ENCODE measurements around the gene KCNT1. TPM values are rescaled to one million over a fixed set of nuclear protein-coding genes. Genes with fewer than 3 reads are reported as not detected.

Gene KCNT1
- total RNA-seq, 1 experiment from 2014 or later, result not detected

- Histone ChIP-seq H3K27me3 (replicated peaks; ENCODE audit: insufficient read depth, low read depth, low read length, poor library complexity) (no peaks in the 10 kb centered on the region), H3K36me3 (ENCODE audit: insufficient read depth, low read length, poor library complexity, severe bottlenecking) (no peaks in the 10 kb centered on the region), H3K4me3 (ENCODE audit: low read depth, low read length, poor library complexity, severe bottlenecking) (no peak overlapping the region), H3K27ac (ENCODE audit: low read depth, low read length, poor library complexity, severe bottlenecking) (no peak overlapping the region), H3K9me3 (ENCODE audit: low read depth, low read length, poor library complexity, severe bottlenecking) (no peaks in the 10 kb centered on the region), H3K4me1 (ENCODE audit: insufficient read depth, low read length, poor library complexity, severe bottlenecking) (no peaks in the 10 kb centered on the region)
- ChIA-PET POLR2A (ENCODE audit: low non-redundant PET) (no interaction called here), CTCF (interaction anchor here (0.5 kb wide), 1 partner anchor 403 kb away, joined by 3 read pairs; no protein-coding TSS in a partner anchor)
- BruUV-seq (replicated peaks), result no TSS peak
- intact Hi-C loops (cut with micrococcal nuclease; ENCODE audit: unreplicated experiment), result no loop called here
- DNase-seq (ENCODE audit: low spot score), result no peak
- TF ChIP-seq, protein P1, sequence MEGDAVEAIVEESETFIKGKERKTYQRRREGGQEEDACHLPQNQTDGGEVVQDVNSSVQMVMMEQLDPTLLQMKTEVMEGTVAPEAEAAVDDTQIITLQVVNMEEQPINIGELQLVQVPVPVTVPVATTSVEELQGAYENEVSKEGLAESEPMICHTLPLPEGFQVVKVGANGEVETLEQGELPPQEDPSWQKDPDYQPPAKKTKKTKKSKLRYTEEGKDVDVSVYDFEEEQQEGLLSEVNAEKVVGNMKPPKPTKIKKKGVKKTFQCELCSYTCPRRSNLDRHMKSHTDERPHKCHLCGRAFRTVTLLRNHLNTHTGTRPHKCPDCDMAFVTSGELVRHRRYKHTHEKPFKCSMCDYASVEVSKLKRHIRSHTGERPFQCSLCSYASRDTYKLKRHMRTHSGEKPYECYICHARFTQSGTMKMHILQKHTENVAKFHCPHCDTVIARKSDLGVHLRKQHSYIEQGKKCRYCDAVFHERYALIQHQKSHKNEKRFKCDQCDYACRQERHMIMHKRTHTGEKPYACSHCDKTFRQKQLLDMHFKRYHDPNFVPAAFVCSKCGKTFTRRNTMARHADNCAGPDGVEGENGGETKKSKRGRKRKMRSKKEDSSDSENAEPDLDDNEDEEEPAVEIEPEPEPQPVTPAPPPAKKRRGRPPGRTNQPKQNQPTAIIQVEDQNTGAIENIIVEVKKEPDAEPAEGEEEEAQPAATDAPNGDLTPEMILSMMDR (conservative IDR thresholded peaks at IDR 0.05; ENCODE audit: low read depth, low read length), result no peak
- TF ChIP-seq EZH2 (IDR thresholded peaks at IDR 0.05; ENCODE audit: borderline replicate concordance, low read depth, low read length, poor library complexity, severe bottlenecking), result no peak
Observed at GRCh38 chr9:135803441-135803840, 101.5 kb downstream of the KCNT1 start.

- TF ChIP-seq EZH2 (IDR thresholded peaks at IDR 0.05; ENCODE audit: borderline replicate concordance, low read depth, low read length, poor library complexity, severe bottlenecking), result no peak
- TF ChIP-seq, protein P1 (conservative IDR thresholded peaks at IDR 0.05; ENCODE audit: low read depth, low read length), result peak; percentile 33
- H3K4me3 ChIP-seq (ENCODE audit: low read depth, low read length, poor library complexity, severe bottlenecking), result no peak overlapping the region
- no TSS peak for BruUV-seq (replicated peaks)
- intact Hi-C loops (cut with micrococcal nuclease; ENCODE audit: unreplicated experiment), result no loop called here
- POLR2A ChIA-PET (ENCODE audit: low non-redundant PET), result no interaction called here
- H3K27me3 ChIP-seq (replicated peaks; ENCODE audit: insufficient read depth, low read depth, low read length, poor library complexity), result no peaks in the 10 kb centered on the region
- H3K9me3 ChIP-seq (ENCODE audit: low read depth, low read length, poor library complexity, severe bottlenecking), result no peaks in the 10 kb centered on the region
- H3K27ac ChIP-seq (ENCODE audit: low read depth, low read length, poor library complexity, severe bottlenecking), result no peak overlapping the region
- CTCF ChIA-PET, result no interaction called here
- H3K36me3 ChIP-seq (ENCODE audit: insufficient read depth, low read length, poor library complexity, severe bottlenecking), result peaks cover 5% of the 10 kb centered on the region
- DNase-seq (ENCODE audit: low spot score), result no peak
- no peaks in the 10 kb centered on the region for H3K4me1 ChIP-seq (ENCODE audit: insufficient read depth, low read length, poor library complexity, severe bottlenecking)
Observed at GRCh38 chr9:135804581-135805421, 102.8 kb downstream of the KCNT1 start.

DNA sequence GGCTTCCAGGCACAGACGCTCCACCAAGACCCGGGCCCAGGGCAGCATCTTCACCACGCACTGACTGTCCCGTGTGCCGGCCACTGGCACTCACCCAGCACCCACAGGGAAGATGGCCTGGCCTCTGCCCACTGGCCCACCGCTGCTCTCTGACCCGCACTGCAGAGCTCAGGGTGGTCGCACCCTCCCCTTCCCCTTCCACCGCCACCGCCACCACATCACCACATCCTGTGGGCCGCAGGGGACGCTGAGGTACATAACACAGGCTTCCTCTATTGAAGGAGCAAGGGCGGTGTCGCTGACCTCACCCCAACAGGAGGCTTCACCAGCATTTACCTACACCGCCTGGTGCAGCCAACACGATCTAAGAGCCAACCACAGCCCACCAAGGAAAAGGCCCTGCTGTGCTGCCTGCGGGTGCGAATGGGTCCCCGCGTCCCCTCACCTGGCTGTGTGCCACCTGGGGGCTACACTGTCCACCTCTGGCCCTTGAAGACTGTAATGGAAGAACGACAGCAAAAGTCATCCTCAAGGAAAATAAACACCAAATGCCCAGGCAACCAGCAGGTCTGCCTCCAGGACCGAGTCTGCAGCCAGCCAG, 103.5 kb downstream of the KCNT1 start:
- Histone ChIP-seq H3K27me3 (replicated peaks; ENCODE audit: insufficient read depth, low read depth, low read length, poor library complexity) (no peaks in the 10 kb centered on the region), H3K36me3 (ENCODE audit: insufficient read depth, low read length, poor library complexity, severe bottlenecking) (peaks cover 11% of the 10 kb centered on the region), H3K27ac (ENCODE audit: low read depth, low read length, poor library complexity, severe bottlenecking) (no peak overlapping the region), H3K4me1 (ENCODE audit: insufficient read depth, low read length, poor library complexity, severe bottlenecking) (no peaks in the 10 kb centered on the region), H3K4me3 (ENCODE audit: low read depth, low read length, poor library complexity, severe bottlenecking) (no peak overlapping the region), H3K9me3 (ENCODE audit: low read depth, low read length, poor library complexity, severe bottlenecking) (no peaks in the 10 kb centered on the region)
- intact Hi-C loops (cut with micrococcal nuclease; ENCODE audit: unreplicated experiment), result no loop called here
- TF ChIP-seq, protein P1 (conservative IDR thresholded peaks at IDR 0.05; ENCODE audit: low read depth, low read length), result no peak
- TF ChIP-seq EZH2 (IDR thresholded peaks at IDR 0.05; ENCODE audit: borderline replicate concordance, low read depth, low read length, poor library complexity, severe bottlenecking), result no peak
- ChIA-PET CTCF (no interaction called here), POLR2A (ENCODE audit: low non-redundant PET) (no interaction called here)
- BruUV-seq (replicated peaks), result no TSS peak
- no peak for DNase-seq (ENCODE audit: low spot score)
